HepG2 (cell line): ENCODE data around the gene BLOC1S1. TPM values are rescaled to one million over a fixed set of nuclear protein-coding genes. Genes with fewer than 3 reads are reported as not detected.

Experiments used
- ATAC-seq: fragments of 200-7000 bp; cut with Tn5 transposase; 3 replicates; pipeline ENCODE4 v1.9.1; 2020; ENCODE audit warnings: mild to moderate bottlenecking, moderate library complexity
- BruUV-seq: library from RNA; stranded (reverse); fragments of 400-500 nt; replicated peaks from 2 replicates; lab custom pipeline; 2021; lab: Mats Ljungman, UMichigan
- CTCF ChIA-PET: fragments of 300-600 bp; formaldehyde crosslinking; extraction: SDS; loops from one replicate; lab custom pipeline; 2021; ENCODE audit warnings: low total read pairs, inconsistent platforms, low intra/inter-chr PET ratio; lab: Yijun Ruan, JAX
- POLR2A ChIA-PET: fragments of 350-600 bp; sonication (Branson Sonifier 250); formaldehyde crosslinking; loops from one replicate; lab custom pipeline; 2020; ENCODE audit warnings: antibody characterized with exemption, inconsistent platforms; lab: Yijun Ruan, JAX
- DNase-seq: peaks from one replicate; pipeline ENCODE4 v3.0.0-alpha.2; 2015; ENCODE audit warnings: low spot score
- FAIRE-seq: peaks from 3 replicates; lab custom pipeline; 2011; peaks lifted over from hg19 to GRCh38; lab: Jason Lieb, UNC
- H2AFZ ChIP-seq: one replicate; pipeline ENCODE4 v1.6.1; 2011; ENCODE audit warnings: low read length, inconsistent platforms
- H3K27ac ChIP-seq: fragments of 300-600 bp; 3 replicates; pipeline ENCODE4 v1.8.0; 2011; ENCODE audit warnings: mixed run types, mild to moderate bottlenecking, mixed read lengths, low read length, inconsistent platforms; ENCODE audit not compliant: insufficient read depth; ENCODE audit errors: extremely low read length
- H3K27me3 ChIP-seq, 2 experiments: fragments of 200-600 bp in 1 of 2; 2 replicates in 1 of 2; 3 replicates in 1 of 2; pipeline versions ENCODE4 v1.6.0 to v1.8.0; 2011; ENCODE audit warnings: low read length in 2 of 2, mild to moderate bottlenecking in 2 of 2, moderate library complexity in 2 of 2, inconsistent platforms in 1 of 2; ENCODE audit not compliant: insufficient read depth in 2 of 2, control insufficient read depth in 1 of 2
- H3K36me3 ChIP-seq, 2 experiments: fragments of 200-600 bp in 1 of 2; replicated peaks in 1 of 2; 2 replicates in 1 of 2; 3 replicates in 1 of 2; pipeline versions ENCODE4 v1.5.1 to v1.8.0; 2011; ENCODE audit warnings: low read length in 2 of 2, inconsistent platforms in 1 of 2; ENCODE audit not compliant: insufficient read depth in 2 of 2, control insufficient read depth in 1 of 2
- H3K4me1 ChIP-seq: 2 replicates; pipeline ENCODE4 v1.5.1; 2012; ENCODE audit warnings: low read length, inconsistent platforms; ENCODE audit not compliant: insufficient read depth
- H3K4me2 ChIP-seq: 2 replicates; pipeline ENCODE4 v1.6.0; 2011; ENCODE audit warnings: low read depth, low read length, inconsistent platforms
- H3K4me3 ChIP-seq, 3 experiments: fragments of 200-600 bp in 1 of 3; sonication (generic), shearing (Covaris generic) in 1 of 3; replicated peaks in 1 of 3; 2 replicates each; pipeline ENCODE4 v1.5.1; 2011 to 2016; ENCODE audit warnings: low read length in 3 of 3, inconsistent platforms in 2 of 3, low read depth in 2 of 3, mild to moderate bottlenecking in 2 of 3, control low read depth in 1 of 3, mixed read lengths in 1 of 3; ENCODE audit not compliant: insufficient read depth in 1 of 3
- H3K79me2 ChIP-seq: one replicate; pipeline ENCODE4 v1.6.1; 2011; ENCODE audit warnings: low read length, inconsistent platforms; ENCODE audit not compliant: insufficient read depth
- H3K9ac ChIP-seq: 2 replicates; pipeline ENCODE4 v1.6.0; 2011; ENCODE audit warnings: mild to moderate bottlenecking, low read depth, low read length, inconsistent platforms; ENCODE audit not compliant: insufficient read depth
- H3K9me3 ChIP-seq: 2 replicates; pipeline ENCODE4 v1.5.1; 2012; ENCODE audit warnings: mild to moderate bottlenecking, low read length
- H4K20me1 ChIP-seq: 2 replicates; pipeline ENCODE4 v1.6.0; 2011; ENCODE audit warnings: inconsistent platforms, mild to moderate bottlenecking, low read length, moderate library complexity; ENCODE audit not compliant: insufficient read depth
- CTCF ChIP-seq: sonication (generic); formaldehyde crosslinking; IDR thresholded peaks from 2 replicates; pipeline ENCODE4 v1.5.0; 2020; ENCODE audit warnings: mild to moderate bottlenecking, missing genetic modification reagents, moderate library complexity
- DMAP1 ChIP-seq: IDR thresholded peaks from 2 replicates; pipeline ENCODE4 v1.6.1; 2016
- FOXP1 ChIP-seq, 2 experiments: fragments of 450-650 bp in 1 of 2; IDR thresholded peaks; 2 replicates each; pipeline ENCODE4 v1.6.1; 2017 to 2018; ENCODE audit warnings: antibody characterized with exemption in 1 of 2
- HMG20B ChIP-seq: conservative IDR thresholded peaks from 2 replicates; pipeline ENCODE4 v1.6.1; 2016; ENCODE audit warnings: missing genetic modification reagents, missing compliant biosample characterization
- KDM5A ChIP-seq: fragments of 200-600 bp; sonication (generic); IDR thresholded peaks from 2 replicates; pipeline ENCODE4 v1.7.0; 2018; ENCODE audit warnings: antibody characterized with exemption, mild to moderate bottlenecking, low read length, borderline replicate concordance
- KLF11 ChIP-seq: IDR thresholded peaks from 2 replicates; pipeline ENCODE4 v1.6.1; 2016; ENCODE audit warnings: missing compliant biosample characterization
- LCORL ChIP-seq, 2 experiments: fragments of 450-650 bp in 1 of 2; sonication (generic) in 1 of 2; formaldehyde crosslinking in 1 of 2; IDR thresholded peaks; 2 replicates each; pipeline versions ENCODE4 v1.5.0 to v1.6.1; 2017 to 2020; ENCODE audit warnings: antibody characterized with exemption in 1 of 2, missing genetic modification reagents in 1 of 2
- MIER3 ChIP-seq: IDR thresholded peaks from 2 replicates; pipeline ENCODE4 v1.6.1; 2016; ENCODE audit warnings: missing compliant biosample characterization, borderline replicate concordance
- PATZ1 ChIP-seq: sonication (generic); formaldehyde crosslinking; IDR thresholded peaks from 2 replicates; pipeline ENCODE4 v1.4.0; 2020; ENCODE audit warnings: missing genetic modification reagents
- PHF20 ChIP-seq: sonication (generic); formaldehyde crosslinking; IDR thresholded peaks from 2 replicates; pipeline ENCODE4 v1.5.0; 2020; ENCODE audit warnings: mild to moderate bottlenecking, missing genetic modification reagents
- RAD21 ChIP-seq: fragments of 450-650 bp; formaldehyde crosslinking; IDR thresholded peaks from 2 replicates; pipeline ENCODE4 v1.5.0; 2020; ENCODE audit warnings: mild to moderate bottlenecking
- STAG1 ChIP-seq: sonication (generic); formaldehyde crosslinking; IDR thresholded peaks from 2 replicates; pipeline ENCODE4 v1.4.0; 2020; ENCODE audit warnings: missing genetic modification reagents
- TBX3 ChIP-seq: fragments of 450-650 bp; IDR thresholded peaks from 2 replicates; pipeline ENCODE4 v1.6.1; 2017; ENCODE audit warnings: antibody characterized with exemption, mild to moderate bottlenecking, inconsistent platforms, borderline replicate concordance
- TCF7L2 ChIP-seq: IDR thresholded peaks from 2 replicates; pipeline ENCODE4 v1.6.1; 2011; ENCODE audit warnings: mild to moderate bottlenecking, low read depth, low read length, moderate library complexity
- ZNF496 ChIP-seq: sonication (generic); formaldehyde crosslinking; IDR thresholded peaks from 2 replicates; pipeline ENCODE4 v1.8.1; 2023; ENCODE audit warnings: mild to moderate bottlenecking, moderate library complexity, missing genetic modification reagents; ENCODE audit not compliant: insufficient replicate concordance
- WGBS: methylation state at CpG from one replicate; pipeline ENCODE4 v1.1.6; 2017; ENCODE audit warnings: low lambda C conversion rate; 5-methylcytosine and 5-hydroxymethylcytosine counted together
- in situ Hi-C: cut with HindIII; loops from 2 replicates; pipeline ENCODE4 v1.10.0; 2017; ENCODE audit warnings: low pct_unique_long_range_greater_than_20kb; ENCODE audit not compliant: extremely low pct_ligation_motif_present
- intact Hi-C: fragments of 100-400 bp; cut with micrococcal nuclease; formaldehyde crosslinking; loops from one replicate; pipeline ENCODE4 v1.10.0; 2022; ENCODE audit not compliant: unreplicated experiment
- polyA plus RNA-seq, 8 experiments: library from polyadenylated mRNA; depleted of rRNA in 3 of 8; stranded (reverse) in 7 of 8; unstranded in 1 of 8; fragments of >200 nt; fragmentation: Illumina TruSeq in 4 of 8; extraction: Trizol in 4 of 8; gene quantifications; 2 replicates each; pipeline versions ENCODE4 v1.2.1 to v1.2.3, GENCODE V29; 2011 to 2016; ENCODE audit warnings: low read depth in 4 of 8, missing spikeins in 1 of 8, mixed read lengths in 1 of 8; ENCODE audit not compliant: insufficient read depth in 1 of 8
- total RNA-seq, 5 experiments: library from RNA; depleted of rRNA; stranded (reverse); fragments of >200 nt; fragmentation: Illumina TruSeq; extraction: Trizol; gene quantifications; 2 replicates each; pipeline ENCODE4 v1.2.3, GENCODE V29; 2016; ENCODE audit warnings: low read depth in 1 of 5
- TF ChIP-seq, protein P1 (sequence below): sonication (generic); formaldehyde crosslinking; IDR thresholded peaks from 2 replicates; pipeline ENCODE4 v1.8.0; 2022; ENCODE audit warnings: mild to moderate bottlenecking, missing genetic modification reagents

The BLOC1S1 gene
- total and polyA plus RNA-seq, 2 of the 13 experiments (the other 11 are each of a cell fraction or from before 2014, with no cell fraction given) = 55.1 to 95.3 TPM

GRCh38 chr12:55704824-55705718 is 10.8 kb upstream of the BLOC1S1 start (continued):
- TF ChIP-seq TBX3 (peak; percentile 92; the same call in 1 of the 2 replicates), HMG20B (0 out of 2 replicates have a peak, but pooled peaks have one; percentile 31), FOXP1 (IDR thresholded peaks at IDR 0.05) (peak; percentile 27; the same call in 1 of the 2 replicates), FOXP1 (CRISPR knock-in tag; IDR thresholded peaks at IDR 0.05) (peak; percentile 67; the same call in 1 of the 2 replicates), LCORL (IDR thresholded peaks at IDR 0.05) (no peak), LCORL (CRISPR knock-in tag; IDR thresholded peaks at IDR 0.05) (peak; percentile 47; the same call in 1 of the 2 replicates), KLF11 (no peak), ZNF496 (CRISPR knock-in tag) (no peak), KDM5A (no peak), TCF7L2 (peak; percentile 83)
- TF ChIP-seq, all 625 proteins: peak for 30

DNA sequence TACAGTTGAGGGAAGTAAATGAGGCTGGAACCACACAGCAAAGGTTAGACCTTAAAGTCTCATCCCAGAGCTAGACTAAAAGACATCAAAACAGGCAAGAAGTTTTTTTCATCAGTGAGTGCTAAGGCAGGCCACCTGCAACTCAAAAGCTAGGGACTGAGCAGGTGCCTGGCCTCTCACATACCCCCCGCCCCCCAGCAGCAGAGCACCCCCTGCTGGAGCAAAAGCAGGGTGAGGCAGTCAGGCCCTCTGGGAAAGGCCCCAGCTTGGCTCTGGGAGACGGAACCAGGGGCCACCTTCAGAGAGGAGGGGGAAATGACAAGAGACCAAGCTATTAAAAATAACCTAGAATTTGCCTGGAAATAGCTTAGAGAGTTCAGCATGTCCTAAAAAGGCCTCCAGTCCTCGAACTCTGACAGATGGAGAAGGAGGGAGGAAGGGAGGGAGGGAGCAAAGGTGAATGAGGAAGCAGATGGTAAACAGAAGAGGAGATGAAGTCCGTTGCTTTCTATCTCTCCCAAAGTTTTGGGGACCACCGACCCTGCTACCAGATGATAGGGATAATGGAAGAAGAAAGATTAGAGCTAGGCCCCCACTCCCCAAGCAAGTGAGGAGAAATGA is 10.0 kb upstream of the BLOC1S1 start:
- Histone ChIP-seq H3K4me1 (peaks cover 70% of the 10 kb centered on the region), H3K9ac (no peak overlapping the region), H3K79me2 (no peaks in the 10 kb centered on the region), H3K4me3 (no peak overlapping the region), H4K20me1 (no peaks in the 10 kb centered on the region; the same call in 1 of the 2 replicates), H2AFZ (no peak overlapping the region), H3K9me3 (no peaks in the 10 kb centered on the region), H3K27me3 (peaks cover 1 to 57% of the 10 kb centered on the region in 2 experiments; a peak in 4 of 5 replicates), H3K27ac (no peak overlapping the region), H3K4me2 (no peak overlapping the region), H3K36me3 (no peaks in the 10 kb centered on the region)
- ChIA-PET POLR2A (interaction anchor here (1.4 to 3.4 kb wide), 4 partner anchors 10 to 24 kb away, joined by 3 to 14 read pairs (median 8); partner anchors contain the start of genes BLOC1S1, CD63 and RDH5), CTCF (no interaction called here)
- FAIRE-seq (no peak), DNase-seq (no peak), ATAC-seq (peak; percentile 48)
- in situ Hi-C loops = no loop called here
- BruUV-seq = no TSS peak
- intact Hi-C loops = loop anchor here (2.0 kb wide), 1 partner anchor 15 kb away; the partner anchor contains the start of gene RDH5
- under 1% methylated on average over 5 of the region's 5 CpGs for WGBS
- TF ChIP-seq DMAP1 (CRISPR knock-in tag) (no peak), MIER3 (no peak), RAD21 (CRISPR knock-in tag) (0 out of 2 replicates have a peak, but pooled peaks have one; percentile 20), CTCF (CRISPR knock-in tag) (peak; percentile 64), PHF20 (CRISPR knock-in tag) (no peak), PATZ1 (CRISPR knock-in tag) (peak; percentile 63; the same call in 1 of the 2 replicates), STAG1 (peak; percentile 15; the same call in 1 of the 2 replicates)
- TF ChIP-seq, protein P1, sequence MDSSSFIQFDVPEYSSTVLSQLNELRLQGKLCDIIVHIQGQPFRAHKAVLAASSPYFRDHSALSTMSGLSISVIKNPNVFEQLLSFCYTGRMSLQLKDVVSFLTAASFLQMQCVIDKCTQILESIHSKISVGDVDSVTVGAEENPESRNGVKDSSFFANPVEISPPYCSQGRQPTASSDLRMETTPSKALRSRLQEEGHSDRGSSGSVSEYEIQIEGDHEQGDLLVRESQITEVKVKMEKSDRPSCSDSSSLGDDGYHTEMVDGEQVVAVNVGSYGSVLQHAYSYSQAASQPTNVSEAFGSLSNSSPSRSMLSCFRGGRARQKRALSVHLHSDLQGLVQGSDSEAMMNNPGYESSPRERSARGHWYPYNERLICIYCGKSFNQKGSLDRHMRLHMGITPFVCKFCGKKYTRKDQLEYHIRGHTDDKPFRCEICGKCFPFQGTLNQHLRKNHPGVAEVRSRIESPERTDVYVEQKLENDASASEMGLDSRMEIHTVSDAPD (CRISPR knock-in tag) = no peak
